HepG2 (cell line): ENCODE data around the gene TAGLN2. TPM values are rescaled to one million over a fixed set of nuclear protein-coding genes. Genes with fewer than 3 reads are reported as not detected.

ENCODE experiments used
- AKAP8 ChIP-seq: sonication (generic); formaldehyde crosslinking; IDR thresholded peaks from 2 replicates; pipeline ENCODE4 v1.5.1; 2020; ENCODE audit warnings: mild to moderate bottlenecking, missing genetic modification reagents
- ARNTL ChIP-seq: sonication (generic); formaldehyde crosslinking; IDR thresholded peaks from 2 replicates; pipeline ENCODE4 v1.4.0; 2020; ENCODE audit warnings: mild to moderate bottlenecking, missing genetic modification reagents
- EED ChIP-seq: sonication (generic); formaldehyde crosslinking; IDR thresholded peaks from 2 replicates; pipeline ENCODE4 v1.5.0; 2020; ENCODE audit warnings: mild to moderate bottlenecking, missing genetic modification reagents
- FOXJ3 ChIP-seq: sonication (generic); formaldehyde crosslinking; IDR thresholded peaks from 2 replicates; pipeline ENCODE4 v1.4.0; 2020; ENCODE audit warnings: missing genetic modification reagents, mild to moderate bottlenecking, borderline replicate concordance
- GZF1 ChIP-seq: sonication (generic); formaldehyde crosslinking; IDR thresholded peaks from 2 replicates; pipeline ENCODE4 v1.5.1; 2020; ENCODE audit warnings: mild to moderate bottlenecking, missing genetic modification reagents
- HNF4G ChIP-seq, 2 experiments: sonication (generic) in 1 of 2; formaldehyde crosslinking in 1 of 2; IDR thresholded peaks; 2 replicates each; pipeline versions ENCODE4 v1.4.0 to v1.6.1; 2011 to 2020; ENCODE audit warnings: borderline replicate concordance in 2 of 2, low read depth in 2 of 2, mild to moderate bottlenecking in 2 of 2, low read length in 1 of 2, missing genetic modification reagents in 1 of 2, moderate library complexity in 1 of 2
- HOXA3 ChIP-seq: sonication (generic); formaldehyde crosslinking; IDR thresholded peaks from 2 replicates; pipeline ENCODE4 v1.5.0; 2020; ENCODE audit warnings: missing genetic modification reagents
- ISX ChIP-seq: sonication (generic); formaldehyde crosslinking; conservative IDR thresholded peaks from 2 replicates; pipeline ENCODE4 v1.5.0; 2020; ENCODE audit warnings: missing genetic modification reagents
- MBD4 ChIP-seq: IDR thresholded peaks from 2 replicates; pipeline ENCODE4 v1.6.1; 2012; ENCODE audit warnings: low read length, inconsistent platforms, borderline replicate concordance
- PHF8 ChIP-seq: sonication (generic); formaldehyde crosslinking; IDR thresholded peaks from 2 replicates; pipeline ENCODE4 v1.5.0; 2020; ENCODE audit warnings: missing genetic modification reagents
- USF2 ChIP-seq, 2 experiments: sonication (generic) in 1 of 2; formaldehyde crosslinking in 1 of 2; IDR thresholded peaks; 2 replicates each; pipeline versions ENCODE4 v1.5.1 to v1.6.1; 2011 to 2020; ENCODE audit warnings: borderline replicate concordance in 1 of 2, low read depth in 1 of 2, low read length in 1 of 2, mild to moderate bottlenecking in 1 of 2, missing genetic modification reagents in 1 of 2, moderate library complexity in 1 of 2
- ZBTB43 ChIP-seq: sonication (generic); formaldehyde crosslinking; conservative IDR thresholded peaks from 2 replicates; pipeline ENCODE4 v1.4.0; 2020; ENCODE audit warnings: missing genetic modification reagents
- ZGPAT ChIP-seq: IDR thresholded peaks from 2 replicates; pipeline ENCODE4 v1.6.1; 2016; ENCODE audit warnings: mild to moderate bottlenecking
- ZNF317 ChIP-seq: sonication (generic); formaldehyde crosslinking; IDR thresholded peaks from 2 replicates; pipeline ENCODE4 v1.5.0; 2020; ENCODE audit warnings: mild to moderate bottlenecking, missing genetic modification reagents
- ZNF326 ChIP-seq: sonication (generic); formaldehyde crosslinking; IDR thresholded peaks from 2 replicates; pipeline ENCODE4 v1.4.0; 2020; ENCODE audit warnings: missing genetic modification reagents, borderline replicate concordance
- ZNF564 ChIP-seq: sonication (generic); formaldehyde crosslinking; IDR thresholded peaks from 2 replicates; pipeline ENCODE4 v1.8.1; 2023; ENCODE audit warnings: mild to moderate bottlenecking, missing genetic modification reagents
- ZNF644 ChIP-seq: IDR thresholded peaks from 2 replicates; pipeline ENCODE4 v1.6.1; 2016; ENCODE audit warnings: low read depth
- ZNF75D ChIP-seq: sonication (generic); formaldehyde crosslinking; IDR thresholded peaks from 2 replicates; pipeline ENCODE4 v1.8.1; 2023; ENCODE audit warnings: missing genetic modification reagents, mild to moderate bottlenecking, borderline replicate concordance
- ZNF773 ChIP-seq: sonication (generic); formaldehyde crosslinking; IDR thresholded peaks from 2 replicates; pipeline ENCODE4 v1.4.0; 2020; ENCODE audit warnings: missing genetic modification reagents, borderline replicate concordance
- polyA plus RNA-seq, 8 experiments: library from polyadenylated mRNA; depleted of rRNA in 3 of 8; stranded (reverse) in 7 of 8; unstranded in 1 of 8; fragments of >200 nt; fragmentation: Illumina TruSeq in 4 of 8; extraction: Trizol in 4 of 8; gene quantifications; 2 replicates each; pipeline versions ENCODE4 v1.2.1 to v1.2.3, GENCODE V29; 2011 to 2016; ENCODE audit warnings: low read depth in 4 of 8, missing spikeins in 1 of 8, mixed read lengths in 1 of 8; ENCODE audit not compliant: insufficient read depth in 1 of 8
- total RNA-seq, 5 experiments: library from RNA; depleted of rRNA; stranded (reverse); fragments of >200 nt; fragmentation: Illumina TruSeq; extraction: Trizol; gene quantifications; 2 replicates each; pipeline ENCODE4 v1.2.3, GENCODE V29; 2016; ENCODE audit warnings: low read depth in 1 of 5
- TF ChIP-seq, protein P1 (sequence below): IDR thresholded peaks from 2 replicates; pipeline ENCODE4 v1.6.1; 2018; ENCODE audit warnings: missing genetic modification reagents
- TF ChIP-seq, protein P2 (sequence below): sonication (generic); formaldehyde crosslinking; IDR thresholded peaks from 2 replicates; pipeline ENCODE4 v1.4.0; 2020; ENCODE audit warnings: mild to moderate bottlenecking, missing genetic modification reagents
- TF ChIP-seq, protein P3 (sequence below): sonication (generic); formaldehyde crosslinking; IDR thresholded peaks from 2 replicates; pipeline ENCODE4 v1.4.0; 2020; ENCODE audit warnings: missing genetic modification reagents

The TAGLN2 gene
- total and polyA plus RNA-seq, 2 of the 13 experiments (the other 11 are each of a cell fraction or from before 2014, with no cell fraction given), result 6.7 to 17.2 TPM

GRCh38 chr1:159970932-159971342 lies 45.6 kb upstream of the TAGLN2 start (continued):
- TF ChIP-seq, protein P1, sequence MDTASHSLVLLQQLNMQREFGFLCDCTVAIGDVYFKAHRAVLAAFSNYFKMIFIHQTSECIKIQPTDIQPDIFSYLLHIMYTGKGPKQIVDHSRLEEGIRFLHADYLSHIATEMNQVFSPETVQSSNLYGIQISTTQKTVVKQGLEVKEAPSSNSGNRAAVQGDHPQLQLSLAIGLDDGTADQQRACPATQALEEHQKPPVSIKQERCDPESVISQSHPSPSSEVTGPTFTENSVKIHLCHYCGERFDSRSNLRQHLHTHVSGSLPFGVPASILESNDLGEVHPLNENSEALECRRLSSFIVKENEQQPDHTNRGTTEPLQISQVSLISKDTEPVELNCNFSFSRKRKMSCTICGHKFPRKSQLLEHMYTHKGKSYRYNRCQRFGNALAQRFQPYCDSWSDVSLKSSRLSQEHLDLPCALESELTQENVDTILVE (CRISPR knock-in tag), result no peak
- no peak; the same call in 1 of the 2 replicates for TF ChIP-seq FOXJ3 (CRISPR knock-in tag)
- TF ChIP-seq, protein P2, sequence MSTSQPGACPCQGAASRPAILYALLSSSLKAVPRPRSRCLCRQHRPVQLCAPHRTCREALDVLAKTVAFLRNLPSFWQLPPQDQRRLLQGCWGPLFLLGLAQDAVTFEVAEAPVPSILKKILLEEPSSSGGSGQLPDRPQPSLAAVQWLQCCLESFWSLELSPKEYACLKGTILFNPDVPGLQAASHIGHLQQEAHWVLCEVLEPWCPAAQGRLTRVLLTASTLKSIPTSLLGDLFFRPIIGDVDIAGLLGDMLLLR (CRISPR knock-in tag), result no peak
- peak; percentile 89 for TF ChIP-seq HNF4G (IDR thresholded peaks at IDR 0.05; ENCODE audit: borderline replicate concordance, low read depth, low read length)
- TF ChIP-seq HNF4G (CRISPR knock-in tag; IDR thresholded peaks at IDR 0.05; ENCODE audit: borderline replicate concordance, low read depth), result peak; percentile 85
- peak; percentile 87 for TF ChIP-seq ZNF644 (CRISPR knock-in tag)
- no peak for TF ChIP-seq ARNTL (CRISPR knock-in tag)
- no peak; the same call in 1 of the 2 replicates for TF ChIP-seq PHF8 (CRISPR knock-in tag)
- no peak for TF ChIP-seq ZNF75D (CRISPR knock-in tag)
- no peak for TF ChIP-seq ZNF317 (CRISPR knock-in tag)
- TF ChIP-seq, protein P3, sequence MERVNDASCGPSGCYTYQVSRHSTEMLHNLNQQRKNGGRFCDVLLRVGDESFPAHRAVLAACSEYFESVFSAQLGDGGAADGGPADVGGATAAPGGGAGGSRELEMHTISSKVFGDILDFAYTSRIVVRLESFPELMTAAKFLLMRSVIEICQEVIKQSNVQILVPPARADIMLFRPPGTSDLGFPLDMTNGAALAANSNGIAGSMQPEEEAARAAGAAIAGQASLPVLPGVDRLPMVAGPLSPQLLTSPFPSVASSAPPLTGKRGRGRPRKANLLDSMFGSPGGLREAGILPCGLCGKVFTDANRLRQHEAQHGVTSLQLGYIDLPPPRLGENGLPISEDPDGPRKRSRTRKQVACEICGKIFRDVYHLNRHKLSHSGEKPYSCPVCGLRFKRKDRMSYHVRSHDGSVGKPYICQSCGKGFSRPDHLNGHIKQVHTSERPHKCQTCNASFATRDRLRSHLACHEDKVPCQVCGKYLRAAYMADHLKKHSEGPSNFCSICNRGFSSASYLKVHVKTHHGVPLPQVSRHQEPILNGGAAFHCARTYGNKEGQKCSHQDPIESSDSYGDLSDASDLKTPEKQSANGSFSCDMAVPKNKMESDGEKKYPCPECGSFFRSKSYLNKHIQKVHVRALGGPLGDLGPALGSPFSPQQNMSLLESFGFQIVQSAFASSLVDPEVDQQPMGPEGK (CRISPR knock-in tag), result peak; percentile 66
- peak; percentile 76; the same call in 1 of the 2 replicates for TF ChIP-seq ZBTB43
- TF ChIP-seq ZNF773 (CRISPR knock-in tag), result no peak
- no peak for TF ChIP-seq AKAP8
- peak; percentile 71 for TF ChIP-seq USF2 (IDR thresholded peaks at IDR 0.05; ENCODE audit: low read depth, low read length)
- peak; percentile 56; the same call in 1 of the 2 replicates for TF ChIP-seq USF2 (CRISPR knock-in tag; IDR thresholded peaks at IDR 0.05; ENCODE audit: borderline replicate concordance)
- TF ChIP-seq ISX (CRISPR knock-in tag), result no peak
- no peak for TF ChIP-seq ZNF326 (CRISPR knock-in tag)
- peak; percentile 24; the same call in 1 of the 2 replicates for TF ChIP-seq HOXA3 (CRISPR knock-in tag)
- TF ChIP-seq GZF1 (CRISPR knock-in tag), result no peak
- TF ChIP-seq ZGPAT (CRISPR knock-in tag), result peak; percentile 75
- TF ChIP-seq EED (CRISPR knock-in tag), result no peak
- no peak for TF ChIP-seq MBD4
- no peak; the same call in 1 of the 2 replicates for TF ChIP-seq ZNF564 (CRISPR knock-in tag)
